A673 (cell line): Measurements from ENCODE around the gene CABLES1. TPM values are rescaled to one million over a fixed set of nuclear protein-coding genes. Genes with fewer than 3 reads are reported as not detected.

ENCODE experiments used
- BruUV-seq: library from RNA; stranded (reverse); fragments of 400-500 nt; replicated peaks from 2 replicates; lab custom pipeline; 2021; lab: Mats Ljungman, UMichigan
- CTCF ChIA-PET: fragments of 300-600 bp; sonication (Branson Sonifier 250); formaldehyde crosslinking; loops from one replicate; lab custom pipeline; 2022; ENCODE audit warnings: antibody characterized with exemption; lab: Charles Lee
- POLR2A ChIA-PET: fragments of 300-600 bp; sonication (Branson Sonifier 250); formaldehyde crosslinking; loops from one replicate; lab custom pipeline; 2022; ENCODE audit warnings: antibody characterized with exemption; ENCODE audit not compliant: low non-redundant PET; lab: Charles Lee
- DNase-seq: peaks from one replicate; pipeline ENCODE4 v3.0.0-alpha.2; 2015; ENCODE audit warnings: low spot score
- H3K27ac ChIP-seq: fragments of 200-600 bp; sonication (generic); 2 replicates; pipeline ENCODE4 v1.5.1; 2016; ENCODE audit warnings: mixed run types, low read depth, mild to moderate bottlenecking, mixed read lengths, antibody characterized with exemption, low read length; ENCODE audit not compliant: poor library complexity, severe bottlenecking
- H3K27me3 ChIP-seq: fragments of 200-600 bp; sonication (generic); replicated peaks from 2 replicates; pipeline ENCODE4 v1.6.1; 2017; ENCODE audit warnings: mixed run types, low read depth, mild to moderate bottlenecking, mixed read lengths, antibody characterized with exemption, low read length; ENCODE audit not compliant: insufficient read depth, poor library complexity
- H3K36me3 ChIP-seq: fragments of 200-600 bp; sonication (generic); 2 replicates; pipeline ENCODE4 v1.6.1; 2016; ENCODE audit warnings: mixed run types, mild to moderate bottlenecking, mixed read lengths, antibody characterized with exemption, low read length; ENCODE audit not compliant: insufficient read depth, poor library complexity, severe bottlenecking
- H3K4me1 ChIP-seq: fragments of 200-600 bp; sonication (generic); 2 replicates; pipeline ENCODE4 v1.6.1; 2017; ENCODE audit warnings: mixed run types, mild to moderate bottlenecking, mixed read lengths, antibody characterized with exemption, low read length; ENCODE audit not compliant: insufficient read depth, poor library complexity, severe bottlenecking
- H3K4me3 ChIP-seq: fragments of 200-600 bp; sonication (generic); 2 replicates; pipeline ENCODE4 v1.5.1; 2016; ENCODE audit warnings: low read depth, mixed run types, mild to moderate bottlenecking, mixed read lengths, low read length; ENCODE audit not compliant: poor library complexity, severe bottlenecking
- H3K9me3 ChIP-seq: fragments of 200-600 bp; sonication (generic); 2 replicates; pipeline ENCODE4 v1.6.1; 2016; ENCODE audit warnings: mixed run types, low read depth, mild to moderate bottlenecking, mixed read lengths, antibody characterized with exemption, low read length; ENCODE audit not compliant: poor library complexity, severe bottlenecking
- EZH2 ChIP-seq: fragments of 200-600 bp; sonication (generic); IDR thresholded peaks from 2 replicates; pipeline ENCODE4 v1.6.1; 2017; ENCODE audit warnings: borderline replicate concordance, low read depth, mild to moderate bottlenecking, mixed read lengths, antibody characterized with exemption, low read length; ENCODE audit not compliant: poor library complexity, severe bottlenecking
- intact Hi-C: fragments of 100-400 bp; cut with micrococcal nuclease; formaldehyde crosslinking; loops from one replicate; pipeline ENCODE4 v1.10.0; 2022; ENCODE audit not compliant: unreplicated experiment
- total RNA-seq: library from RNA; stranded (reverse); gene quantifications from 2 replicates; pipeline ENCODE4 v1.2.3, GENCODE V29; 2021
- TF ChIP-seq, protein P1 (sequence below): fragments of 300-800, 200-600 bp; sonication (generic); conservative IDR thresholded peaks from 2 replicates; pipeline ENCODE4 v1.5.1; 2017; ENCODE audit warnings: low read depth, mild to moderate bottlenecking, antibody characterized with exemption, low read length, moderate library complexity, mixed read lengths

The CABLES1 gene
- total RNA-seq, 1 experiment from 2014 or later = 7.2 TPM

DNA sequence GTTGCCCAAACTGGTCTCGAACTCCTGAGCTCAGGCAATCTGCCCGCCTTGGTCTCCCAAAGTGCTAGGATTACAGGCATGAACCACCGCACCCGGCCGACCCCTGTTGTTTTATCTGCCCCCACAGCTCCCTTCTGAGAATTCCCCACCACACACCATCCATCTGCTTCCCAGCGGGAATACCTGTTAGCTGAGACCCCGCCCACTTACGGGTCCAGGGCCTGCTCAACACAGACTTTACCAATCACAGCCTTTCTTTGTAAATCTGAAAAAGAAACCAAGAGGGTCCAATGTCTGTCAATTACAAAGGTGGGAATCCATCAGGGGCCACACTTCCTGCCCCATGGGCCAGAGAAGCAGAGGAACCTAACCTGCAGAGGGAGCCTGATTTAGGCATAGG, 14.2 kb upstream of the CABLES1 start:
- no peak overlapping the region for H3K4me3 ChIP-seq
- DNase-seq = no peak
- TF ChIP-seq, protein P1, sequence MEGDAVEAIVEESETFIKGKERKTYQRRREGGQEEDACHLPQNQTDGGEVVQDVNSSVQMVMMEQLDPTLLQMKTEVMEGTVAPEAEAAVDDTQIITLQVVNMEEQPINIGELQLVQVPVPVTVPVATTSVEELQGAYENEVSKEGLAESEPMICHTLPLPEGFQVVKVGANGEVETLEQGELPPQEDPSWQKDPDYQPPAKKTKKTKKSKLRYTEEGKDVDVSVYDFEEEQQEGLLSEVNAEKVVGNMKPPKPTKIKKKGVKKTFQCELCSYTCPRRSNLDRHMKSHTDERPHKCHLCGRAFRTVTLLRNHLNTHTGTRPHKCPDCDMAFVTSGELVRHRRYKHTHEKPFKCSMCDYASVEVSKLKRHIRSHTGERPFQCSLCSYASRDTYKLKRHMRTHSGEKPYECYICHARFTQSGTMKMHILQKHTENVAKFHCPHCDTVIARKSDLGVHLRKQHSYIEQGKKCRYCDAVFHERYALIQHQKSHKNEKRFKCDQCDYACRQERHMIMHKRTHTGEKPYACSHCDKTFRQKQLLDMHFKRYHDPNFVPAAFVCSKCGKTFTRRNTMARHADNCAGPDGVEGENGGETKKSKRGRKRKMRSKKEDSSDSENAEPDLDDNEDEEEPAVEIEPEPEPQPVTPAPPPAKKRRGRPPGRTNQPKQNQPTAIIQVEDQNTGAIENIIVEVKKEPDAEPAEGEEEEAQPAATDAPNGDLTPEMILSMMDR = no peak
- TF ChIP-seq EZH2 = no peak
- H3K27ac ChIP-seq = no peak overlapping the region
- no peaks in the 10 kb centered on the region for H3K9me3 ChIP-seq
- H3K27me3 ChIP-seq = no peaks in the 10 kb centered on the region
- ChIA-PET CTCF (no interaction called here), POLR2A (no interaction called here)
- no TSS peak for BruUV-seq
- peaks cover 9% of the 10 kb centered on the region for H3K4me1 ChIP-seq
- H3K36me3 ChIP-seq = no peaks in the 10 kb centered on the region
- intact Hi-C loops = no loop called here

DNA sequence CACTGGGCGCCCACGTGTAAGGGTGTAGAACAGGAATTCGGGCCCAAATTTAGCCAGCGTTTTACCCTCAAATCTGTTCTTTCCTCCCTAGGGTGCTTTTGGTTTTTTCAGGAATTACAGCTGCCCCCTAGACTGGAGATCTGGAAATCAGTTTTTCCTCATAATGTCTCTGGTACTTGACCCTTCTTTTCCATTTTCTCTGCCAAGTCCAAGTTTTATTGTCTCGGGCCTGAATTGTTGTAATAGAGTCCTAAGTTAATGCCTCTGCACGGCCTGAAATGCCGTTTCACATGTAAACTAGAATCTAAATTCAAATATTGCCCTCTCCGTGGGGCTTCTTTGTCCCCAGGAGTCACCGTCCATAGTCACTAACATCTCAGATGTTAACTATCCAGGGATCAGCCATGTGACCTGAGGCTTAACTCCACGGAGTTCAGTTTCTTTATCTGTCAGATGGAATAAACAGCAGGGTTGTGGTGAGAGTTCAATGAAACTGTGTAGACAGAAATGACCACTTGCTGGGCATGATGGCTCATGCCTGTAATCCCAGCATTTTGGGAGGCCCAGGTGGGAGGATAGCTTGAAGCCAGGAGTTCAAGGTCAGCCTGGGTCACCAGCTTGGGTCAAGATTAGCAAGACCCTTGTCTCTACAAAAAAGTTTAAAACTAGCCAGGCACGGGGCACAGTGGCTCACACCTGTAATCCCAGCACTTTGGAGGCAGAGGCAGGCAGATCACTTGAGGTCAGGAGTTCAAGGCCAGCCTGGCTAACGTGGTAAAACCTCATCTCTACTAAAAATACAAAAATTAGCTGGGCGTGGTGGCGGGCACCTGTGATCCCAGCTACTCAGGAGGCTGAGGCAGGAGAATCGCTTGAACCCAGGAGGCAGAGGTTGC, 12.7 kb upstream of the CABLES1 start:
- DNase-seq = no peak
- TF ChIP-seq, protein P1 = no peak
- no peak for TF ChIP-seq EZH2
- H3K27ac ChIP-seq = no peak overlapping the region
- ChIA-PET CTCF (no interaction called here), POLR2A (no interaction called here)
- BruUV-seq = no TSS peak
- H3K4me3 ChIP-seq = no peak overlapping the region
- H3K4me1 ChIP-seq = peaks cover 18% of the 10 kb centered on the region
- H3K27me3 ChIP-seq = no peaks in the 10 kb centered on the region
- no peaks in the 10 kb centered on the region for H3K36me3 ChIP-seq
- H3K9me3 ChIP-seq = no peaks in the 10 kb centered on the region
- intact Hi-C loops = no loop called here

DNA sequence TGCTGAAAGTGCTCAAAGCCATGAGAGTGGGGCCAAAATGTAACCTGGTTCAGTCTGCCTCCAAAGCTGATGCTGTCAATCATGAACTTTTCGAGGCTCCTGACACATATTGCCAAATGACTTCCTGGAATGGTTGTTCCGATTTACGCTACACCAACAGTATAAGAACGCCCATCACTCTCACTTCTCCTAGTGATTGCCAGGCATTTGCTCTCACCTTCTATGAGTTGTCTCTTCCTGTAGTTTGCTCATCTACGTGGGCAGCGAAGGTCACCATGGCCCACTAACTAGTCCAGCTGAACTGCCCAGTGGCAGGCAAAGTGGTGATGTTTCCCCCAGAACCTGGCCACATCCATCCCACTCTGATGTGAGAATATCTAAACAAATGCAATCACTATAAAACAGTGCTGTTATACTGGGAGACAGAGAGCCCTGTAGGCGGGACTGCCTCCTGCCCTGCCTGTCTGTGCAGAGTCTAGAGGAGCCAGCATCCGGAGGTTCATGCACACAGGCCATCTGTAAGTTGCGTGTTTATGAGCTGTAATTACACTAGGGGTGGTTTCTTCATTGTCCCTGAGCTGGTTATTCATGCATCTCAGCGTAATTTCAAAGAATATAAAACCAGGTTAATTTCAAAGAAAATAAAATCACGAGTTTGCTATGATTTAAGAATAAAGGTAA, 8.8 kb upstream of the CABLES1 start:
- BruUV-seq = no TSS peak
- H3K4me1 ChIP-seq = peaks cover 8% of the 10 kb centered on the region
- H3K27ac ChIP-seq = no peak overlapping the region
- intact Hi-C loops = no loop called here
- ChIA-PET POLR2A (interaction anchor here (0.6 kb wide), 1 partner anchor 18 kb away, joined by 4 read pairs; no protein-coding TSS in a partner anchor), CTCF (interaction anchor here (0.8 kb wide), 1 partner anchor 254 kb away, joined by 3 read pairs; no protein-coding TSS in a partner anchor)
- H3K4me3 ChIP-seq = no peak overlapping the region
- no peak for TF ChIP-seq EZH2
- TF ChIP-seq, protein P1 = no peak
- DNase-seq = peak; percentile 65
- no peaks in the 10 kb centered on the region for H3K36me3 ChIP-seq
- no peaks in the 10 kb centered on the region for H3K27me3 ChIP-seq
- no peaks in the 10 kb centered on the region for H3K9me3 ChIP-seq
